K562 (cell line): ENCODE measurements around the gene TAF10. TPM values are rescaled to one million over a fixed set of nuclear protein-coding genes. Genes with fewer than 3 reads are reported as not detected.
A peak's percentile ranks its signal among the peaks of the same experiment; 100 is the strongest.

Experiments used
- ARID1B ChIP-seq: fragments of 450-650 bp; IDR thresholded peaks from 2 replicates; pipeline ENCODE4 v1.6.1; 2016; ENCODE audit warnings: antibody characterized with exemption, mild to moderate bottlenecking, inconsistent platforms
- ARID3A ChIP-seq: IDR thresholded peaks from 2 replicates; pipeline ENCODE4 v1.6.1; 2012; ENCODE audit warnings: low read depth, low read length, improper control_type of control experiment, borderline replicate concordance
- CCAR2 ChIP-seq: fragments of 200-400 bp; formaldehyde crosslinking; IDR thresholded peaks from 2 replicates; pipeline ENCODE4 v1.6.1; 2017; ENCODE audit warnings: mild to moderate bottlenecking, low read depth, low read length
- CEBPG ChIP-seq, 3 experiments: fragments of 200-800 bp in 1 of 3; sonication (Bioruptor generic) in 1 of 3; sonication (generic) in 1 of 3; formaldehyde crosslinking in 1 of 3; IDR thresholded peaks in 2 of 3; conservative IDR thresholded peaks in 1 of 3; 2 replicates each; pipeline versions ENCODE4 v1.6.1 to v1.8.0; 2016 to 2022; ENCODE audit warnings: missing compliant biosample characterization in 2 of 3, missing genetic modification characterization in 2 of 3, mild to moderate bottlenecking in 1 of 3, missing genetic modification reagents in 1 of 3
- E2F3 ChIP-seq: fragments of 250-450 bp; sonication (Bioruptor Pico); IDR thresholded peaks from 2 replicates; pipeline ENCODE4 v1.4.0; 2020; ENCODE audit warnings: mild to moderate bottlenecking
- ELK1 ChIP-seq: sonication (generic); formaldehyde crosslinking; IDR thresholded peaks from 2 replicates; pipeline ENCODE4 v1.8.1; 2022; ENCODE audit warnings: missing genetic modification reagents
- GABPB2 ChIP-seq: fragments of 250-450 bp; sonication (Bioruptor Pico); conservative IDR thresholded peaks from 2 replicates; pipeline ENCODE4 v1.5.1; 2021; ENCODE audit warnings: mild to moderate bottlenecking
- MYNN ChIP-seq, 2 experiments: sonication (generic); formaldehyde crosslinking in 1 of 2; IDR thresholded peaks; 2 replicates each; pipeline versions ENCODE4 v1.5.0 to v1.6.1; 2016 to 2020; ENCODE audit warnings: antibody characterized with exemption in 1 of 2, missing genetic modification reagents in 1 of 2
- NCOR1 ChIP-seq: fragments of 450-650 bp; IDR thresholded peaks from 2 replicates; pipeline ENCODE4 v1.6.1; 2016; ENCODE audit warnings: mild to moderate bottlenecking, moderate library complexity
- RBM14 ChIP-seq: fragments of 200-400 bp; formaldehyde crosslinking; IDR thresholded peaks from 2 replicates; pipeline ENCODE4 v1.6.1; 2018; ENCODE audit warnings: low read depth, mild to moderate bottlenecking, low read length, moderate library complexity, borderline replicate concordance; ENCODE audit not compliant: insufficient read depth
- SAP30 ChIP-seq: fragments of 200-600 bp; sonication (generic); IDR thresholded peaks from 2 replicates; pipeline ENCODE4 v1.6.1; 2012; ENCODE audit warnings: borderline replicate concordance, low read depth, mild to moderate bottlenecking, moderate library complexity, low read length, control low read depth, inconsistent platforms; ENCODE audit not compliant: insufficient read depth, poor library complexity, severe bottlenecking
- SRSF3 ChIP-seq: fragments of 200-400 bp; formaldehyde crosslinking; IDR thresholded peaks from 2 replicates; pipeline ENCODE4 v1.6.1; 2016; ENCODE audit warnings: mild to moderate bottlenecking, low read length, moderate library complexity; ENCODE audit not compliant: insufficient read depth
- STAG1 ChIP-seq: sonication (generic); formaldehyde crosslinking; IDR thresholded peaks from 2 replicates; pipeline ENCODE4 v1.5.0; 2020; ENCODE audit warnings: missing genetic modification reagents, borderline replicate concordance
- TFAP4 ChIP-seq: sonication (generic); formaldehyde crosslinking; IDR thresholded peaks from 2 replicates; pipeline ENCODE4 v1.8.0; 2022; ENCODE audit warnings: missing genetic modification reagents, mild to moderate bottlenecking, moderate library complexity, borderline replicate concordance
- VEZF1 ChIP-seq: fragments of 200-800 bp; sonication (Bioruptor generic); IDR thresholded peaks from 2 replicates; pipeline ENCODE4 v1.6.1; 2017; ENCODE audit warnings: missing genetic modification characterization, missing compliant biosample characterization
- ZFPM2 ChIP-seq: fragments of 250-450 bp; sonication (Bioruptor Pico); IDR thresholded peaks from 2 replicates; pipeline ENCODE4 v1.5.1; 2022; ENCODE audit warnings: mild to moderate bottlenecking
- ZNF584 ChIP-seq: fragments of 200-800 bp; sonication (Bioruptor generic); IDR thresholded peaks from 2 replicates; pipeline ENCODE4 v1.6.1; 2016; ENCODE audit warnings: low read depth, mild to moderate bottlenecking, missing genetic modification characterization, missing compliant biosample characterization
- ZNF655 ChIP-seq: fragments of 250-450 bp; sonication (Bioruptor Pico); IDR thresholded peaks from 2 replicates; pipeline ENCODE4 v1.5.0; 2021
- ZNF707 ChIP-seq: fragments of 250-450 bp; sonication (Bioruptor Pico); conservative IDR thresholded peaks from 2 replicates; pipeline ENCODE4 v1.8.0; 2022; ENCODE audit warnings: inconsistent platforms, mild to moderate bottlenecking, moderate library complexity
- ZNF75A ChIP-seq: fragments of 450-650 bp; formaldehyde crosslinking; IDR thresholded peaks from 2 replicates; pipeline ENCODE4 v1.4.0; 2020; ENCODE audit warnings: mild to moderate bottlenecking
- polyA plus RNA-seq, 8 experiments: library from polyadenylated mRNA; depleted of rRNA in 4 of 8; stranded (reverse) in 5 of 8; unstranded in 3 of 8; fragments of >200 nt; fragmentation: Nextera tagmentation in 2 of 8; fragmentation: Illumina TruSeq in 1 of 8; extraction: Ambion mirVana in 2 of 8; extraction: Trizol in 1 of 8; gene quantifications; 2 replicates each; pipeline versions ENCODE4 v1.2.1 to v1.2.3, GENCODE V29; 2011 to 2014; ENCODE audit warnings: inconsistent platforms in 1 of 8, missing spikeins in 1 of 8
- total RNA-seq, 7 experiments: library from RNA; depleted of rRNA in 6 of 7; stranded (reverse); fragments of >200 nt in 6 of 7; fragmentation: Illumina TruSeq in 2 of 7; extraction: Trizol in 2 of 7; gene quantifications; 2 replicates each; pipeline versions ENCODE4 v1.2.1 to v1.2.3, GENCODE V29; 2011 to 2021; ENCODE audit warnings: low replicate concordance in 1 of 7

TAF10 gene
- total and polyA plus RNA-seq, 9 of the 15 experiments (the other 6 are each of a cell fraction or from before 2014, with no cell fraction given), result 19.5 to 197 (median 121) TPM

- TF ChIP-seq TFAP4 (CRISPR knock-in tag), result peak; percentile 100
- no peak for TF ChIP-seq ZNF707 (CRISPR knock-in tag)
- TF ChIP-seq STAG1 (CRISPR knock-in tag), result no peak
- TF ChIP-seq MYNN (IDR thresholded peaks at IDR 0.05), result peak; percentile 82
- no peak for TF ChIP-seq MYNN (CRISPR knock-in tag; IDR thresholded peaks at IDR 0.05)
- TF ChIP-seq ZFPM2 (CRISPR knock-in tag), result no peak
- TF ChIP-seq ZNF655 (CRISPR knock-in tag), result no peak
- no peak for TF ChIP-seq RBM14
- TF ChIP-seq SRSF3, result no peak
- TF ChIP-seq NCOR1, result peak; percentile 92
- TF ChIP-seq ZNF584 (CRISPR knock-in tag), result no peak
- TF ChIP-seq VEZF1, result 0 out of 2 replicates have a peak, but pooled peaks have one; percentile 28
- peak; percentile 96 for TF ChIP-seq CEBPG (CRISPR knock-in tag; IDR thresholded peaks at IDR 0.05)
- peak; percentile 62 to 84; a peak in 3 of 4 replicates for TF ChIP-seq CEBPG (tag; conservative IDR thresholded peaks at IDR 0.05 in 1 of 2, IDR thresholded peaks at IDR 0.05 in 1 of 2)
- TF ChIP-seq CCAR2, result no peak
- TF ChIP-seq ARID3A, result peak; percentile 26; the same call in 1 of the 2 replicates
- no peak for TF ChIP-seq ELK1 (CRISPR knock-in tag)
- TF ChIP-seq GABPB2 (CRISPR knock-in tag), result no peak
- TF ChIP-seq ARID1B, result peak; percentile 96
- no peak for TF ChIP-seq SAP30
- TF ChIP-seq ZNF75A (CRISPR knock-in tag), result no peak
- TF ChIP-seq E2F3, result no peak
Observed at GRCh38 chr11:6563121-6563619, 48.8 kb downstream of the TAF10 start (continued).
